AG04449 (cell line): Measurements from ENCODE around the gene DBX1.
"Not testable (repeated sequence)": the region's sequence is repeated elsewhere in the genome, so short reads cannot be mapped to it uniquely, and the experiment has no call there.

Experiments used
- CTCF ChIA-PET: fragments of 350-600 bp; formaldehyde crosslinking; extraction: SDS; loops from one replicate; lab custom pipeline; 2021; ENCODE audit warnings: antibody characterized with exemption; lab: Yijun Ruan, JAX
- POLR2A ChIA-PET: fragments of 400-600, 350-600 bp; formaldehyde crosslinking; extraction: SDS; loops from one replicate; lab custom pipeline; 2020; ENCODE audit warnings: antibody characterized with exemption, inconsistent platforms; lab: Yijun Ruan, JAX
- DNase-seq: peaks from one replicate; pipeline ENCODE4 v3.0.0-alpha.2; 2010; ENCODE audit warnings: low read depth, low spot score
- H3K4me3 ChIP-seq: 2 replicates; pipeline ENCODE4 v1.5.1; 2011; ENCODE audit warnings: low read depth, mild to moderate bottlenecking, control low read depth, low read length
- CTCF ChIP-seq: IDR thresholded peaks from one replicate; pipeline ENCODE4 v1.5.1; 2011; ENCODE audit warnings: mild to moderate bottlenecking, moderate library complexity, low read length, control low read depth, inconsistent platforms; ENCODE audit not compliant: insufficient read depth; ENCODE audit errors: missing control alignments

DBX1 gene

GRCh38 chr11:20134991-20135736, 25.1 kb downstream of the DBX1 start:
- TF ChIP-seq CTCF, result no peak
- H3K4me3 ChIP-seq, result no peak overlapping the region
- DNase-seq, result no peak
- ChIA-PET CTCF (interaction anchor here (0.8 to 8.4 kb wide), 11 partner anchors 8 to 231 kb away, joined by 3 to 226 read pairs (median 22); no protein-coding TSS in a partner anchor), POLR2A (no interaction called here)

DNA sequence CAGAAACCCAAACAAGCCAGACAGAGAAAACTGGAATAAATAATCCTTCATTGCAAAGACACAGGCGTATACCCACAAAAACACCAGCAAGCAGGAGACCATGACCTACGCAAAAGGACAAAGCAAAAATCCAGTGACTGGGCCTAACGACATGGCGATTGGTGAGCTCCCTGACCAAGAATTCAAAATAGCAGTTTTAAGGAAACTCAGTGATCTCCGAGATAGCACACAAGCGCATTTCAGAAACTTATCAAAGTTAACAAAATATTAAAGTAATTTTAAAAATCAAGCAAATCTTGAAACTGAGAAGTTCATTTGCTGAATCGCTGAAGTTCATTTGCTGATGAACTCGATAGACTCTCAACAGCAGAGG, 27.6 kb downstream of the DBX1 start:
- CTCF ChIA-PET, result interaction anchor here (0.5 to 8.4 kb wide), 57 partner anchors 11 to 575 kb away, joined by 3 to 226 read pairs (median 4); no protein-coding TSS in a partner anchor
- POLR2A ChIA-PET, result no interaction called here
- no peak for TF ChIP-seq CTCF

GRCh38 chr11:20131788-20132666, 28.2 kb downstream of the DBX1 start:
- ChIA-PET POLR2A (interaction anchor here (0.6 kb wide), 1 partner anchor 168 kb away, joined by 3 read pairs; no protein-coding TSS in a partner anchor), CTCF (interaction anchor here (0.6 to 8.4 kb wide), 65 partner anchors 8 to 575 kb away, joined by 3 to 226 read pairs (median 4); no protein-coding TSS in a partner anchor)
- TF ChIP-seq CTCF, result peak; percentile 86
- H3K4me3 ChIP-seq, result peak overlapping the region; percentile 55
- DNase-seq, result no peak

More for the DNA sequence above, 27.6 kb downstream of the DBX1 start:
- H3K4me3 ChIP-seq, result no peak overlapping the region
- DNase-seq, result no peak

DNA sequence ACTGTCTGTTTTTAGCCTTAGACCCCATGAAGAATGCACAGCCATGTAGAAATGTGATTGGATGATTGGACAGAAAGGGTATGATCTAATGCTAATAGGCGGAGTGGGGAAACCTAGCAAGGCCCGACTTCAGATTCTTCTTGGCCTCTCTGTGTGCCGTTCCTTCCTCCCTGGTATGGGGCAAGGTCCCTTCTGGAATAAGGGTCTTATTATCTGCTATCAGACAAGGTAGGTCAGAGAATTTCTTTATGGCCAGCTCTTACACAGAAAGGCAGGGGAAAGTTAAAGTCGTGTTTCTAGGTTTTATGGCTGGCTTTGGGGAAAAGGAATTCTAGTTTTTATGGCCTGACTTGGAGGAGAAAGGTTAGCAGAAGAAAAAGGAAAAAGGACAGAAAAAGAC, 30.6 kb downstream of the DBX1 start:
- ChIA-PET POLR2A (no interaction called here), CTCF (interaction anchor here (0.8 to 6.4 kb wide), 24 partner anchors 8 to 1052 kb away, joined by 3 to 203 read pairs (median 19); no protein-coding TSS in a partner anchor)
- H3K4me3 ChIP-seq, result no peak overlapping the region
- TF ChIP-seq CTCF, result no peak
- DNase-seq, result no peak

- DNase-seq, H3K4me3 ChIP-seq: not testable (repeated sequence)
- ChIA-PET CTCF (interaction anchor here (0.6 to 6.4 kb wide), 64 partner anchors 9 to 1051 kb away, joined by 3 to 203 read pairs (median 5); no protein-coding TSS in a partner anchor), POLR2A (interaction anchor here (1.2 to 1.3 kb wide), 2 partner anchors 31 to 193 kb away, joined by 3 to 4 read pairs; no protein-coding TSS in a partner anchor)
Observed at GRCh38 chr11:20128528-20128825, 31.8 kb downstream of the DBX1 start.

- H3K4me3 ChIP-seq, result no peak overlapping the region
- POLR2A ChIA-PET, result interaction anchor here (1.2 to 1.3 kb wide), 2 partner anchors 30 to 193 kb away, joined by 3 to 4 read pairs; no protein-coding TSS in a partner anchor
- no peak for DNase-seq
- peak; percentile 86 for TF ChIP-seq CTCF
- CTCF ChIA-PET, result interaction anchor here (0.6 to 6.4 kb wide), 75 partner anchors 9 to 1051 kb away, joined by 3 to 203 read pairs (median 5); no protein-coding TSS in a partner anchor
Observed at GRCh38 chr11:20127671-20128527, 32.4 kb downstream of the DBX1 start.
